ENCODE measurements around the gene NRCAM. TPM values are rescaled to one million over a fixed set of nuclear protein-coding genes. Genes with fewer than 3 reads are reported as not detected.

NRCAM gene
- polyA plus RNA-seq, 1 donor = 27.3 TPM

GRCh38 chr7:108425714-108426275, 30.4 kb downstream of the NRCAM start:
- no peak for DNase-seq

- DNase-seq = no peak
These were observed 32.2 kb downstream of the NRCAM start for GRCh38 chr7:108424013-108424412.

- no peak for DNase-seq
These were observed 32.9 kb downstream of the NRCAM start for GRCh38 chr7:108423089-108423989.

- DNase-seq = no peak
These were observed 34.4 kb downstream of the NRCAM start for GRCh38 chr7:108421720-108422331.

GRCh38 chr7:108419961-108420908, 36.0 kb downstream of the NRCAM start:
- DNase-seq = no peak

- no peak for DNase-seq
These were observed 37.3 kb downstream of the NRCAM start for GRCh38 chr7:108418946-108419345.

GRCh38 chr7:108417926-108418325, 38.3 kb downstream of the NRCAM start:
- DNase-seq = no peak

GRCh38 chr7:108417144-108417543, 39.1 kb downstream of the NRCAM start:
- no peak for DNase-seq

- no peak for DNase-seq
These were observed 40.3 kb downstream of the NRCAM start for GRCh38 chr7:108415821-108416536.

GRCh38 chr7:108415084-108415483, 41.2 kb downstream of the NRCAM start:
- DNase-seq = no peak

GRCh38 chr7:108413782-108414492, 42.3 kb downstream of the NRCAM start:
- no peak for DNase-seq

GRCh38 chr7:108413337-108413736, 42.9 kb downstream of the NRCAM start:
- no peak for DNase-seq

- DNase-seq = no peak
These were observed 47.1 kb downstream of the NRCAM start for GRCh38 chr7:108409146-108409545.

GRCh38 chr7:108408296-108408991, 47.8 kb downstream of the NRCAM start:
- no peak for DNase-seq

- DNase-seq = no peak
These were observed 48.6 kb downstream of the NRCAM start for GRCh38 chr7:108407676-108408075.

- DNase-seq = no peak
These were observed 49.9 kb downstream of the NRCAM start for GRCh38 chr7:108406222-108406890.

GRCh38 chr7:108404509-108405420, 51.5 kb downstream of the NRCAM start:
- DNase-seq = no peak

GRCh38 chr7:108403597-108404217, 52.5 kb downstream of the NRCAM start:
- no peak for DNase-seq

Data from left kidney (tissue), 2 donors.